CD14-positive monocyte (primary cell): Measurements from ENCODE around the gene PRODH2. TPM values are rescaled to one million over a fixed set of nuclear protein-coding genes. Genes with fewer than 3 reads are reported as not detected.
A peak's percentile ranks its signal among the peaks of the same experiment; 100 is the strongest.

Experiments
- DNase-seq, 3 donors: peaks; one replicate each; pipeline ENCODE4 v3.0.0-alpha.2; 2011 to 2022
- H2AFZ ChIP-seq: 2 replicates; pipeline ENCODE4 v1.6.0; 2012; ENCODE audit warnings: mild to moderate bottlenecking, low read depth, low read length, inconsistent platforms; ENCODE audit not compliant: insufficient read depth, poor library complexity, severe bottlenecking
- H3K27ac ChIP-seq, 2 donors: 1 replicate in 1 of 2; 2 replicates in 1 of 2; pipeline ENCODE4 v1.5.1; 2012 to 2013; ENCODE audit warnings: low read length in 2 of 2, control low read depth in 1 of 2, inconsistent platforms in 1 of 2, low read depth in 1 of 2, mild to moderate bottlenecking in 1 of 2
- H3K27me3 ChIP-seq, 2 donors: one replicate each; pipeline versions ENCODE4 v1.6.0 to v1.6.1; 2011 to 2013; ENCODE audit warnings: low read length in 2 of 2; ENCODE audit not compliant: control insufficient read depth in 2 of 2, insufficient read depth in 2 of 2
- H3K36me3 ChIP-seq, 2 donors: replicated peaks in 1 of 2; 1 replicate in 1 of 2; 2 replicates in 1 of 2; pipeline versions ENCODE4 v1.5.1 to v1.6.1; 2012 to 2013; ENCODE audit warnings: low read length in 2 of 2, control low read depth in 1 of 2, inconsistent platforms in 1 of 2, mild to moderate bottlenecking in 1 of 2; ENCODE audit not compliant: insufficient read depth in 2 of 2, control insufficient read depth in 1 of 2
- H3K4me1 ChIP-seq, 2 donors: 1 replicate in 1 of 2; 2 replicates in 1 of 2; pipeline versions ENCODE4 v1.5.1 to v1.6.1; 2012 to 2013; ENCODE audit warnings: low read length in 2 of 2, control low read depth in 1 of 2, inconsistent platforms in 1 of 2, mild to moderate bottlenecking in 1 of 2, moderate library complexity in 1 of 2; ENCODE audit not compliant: insufficient read depth in 2 of 2, control insufficient read depth in 1 of 2
- H3K4me2 ChIP-seq: replicated peaks from 2 replicates; pipeline ENCODE3; 2012; ENCODE audit warnings: low read length, moderate library complexity, mild to moderate bottlenecking; ENCODE audit not compliant: poor library complexity, severe bottlenecking; ENCODE audit errors: extremely low read depth
- H3K4me3 ChIP-seq, 3 experiments: fragments of 200-600 bp in 1 of 3; sonication (generic) in 1 of 3; replicated peaks in 1 of 3; 1 replicate in 2 of 3; 2 replicates in 1 of 3; pipeline ENCODE4 v1.5.1; 2011 to 2013; ENCODE audit warnings: low read length in 3 of 3, mild to moderate bottlenecking in 3 of 3, control low read depth in 2 of 3, low read depth in 2 of 3, inconsistent platforms in 1 of 3, moderate library complexity in 1 of 3
- H3K79me2 ChIP-seq: 2 replicates; pipeline ENCODE4 v1.6.0; 2012; ENCODE audit warnings: mild to moderate bottlenecking, control low read depth, inconsistent platforms, low read length, moderate library complexity; ENCODE audit not compliant: insufficient read depth
- H3K9ac ChIP-seq: 2 replicates; pipeline ENCODE4 v1.6.0; 2017; ENCODE audit warnings: low read length, mild to moderate bottlenecking; ENCODE audit not compliant: insufficient read depth, poor library complexity, severe bottlenecking
- H3K9me3 ChIP-seq, 2 donors: replicated peaks in 1 of 2; 1 replicate in 1 of 2; 2 replicates in 1 of 2; pipeline versions ENCODE4 v1.5.1 to v1.6.1; 2012 to 2013; ENCODE audit warnings: low read length in 2 of 2, control low read depth in 1 of 2; ENCODE audit not compliant: control insufficient read depth in 1 of 2, insufficient read depth in 1 of 2
- H4K20me1 ChIP-seq: 2 replicates; pipeline ENCODE4 v1.6.0; 2012; ENCODE audit warnings: mild to moderate bottlenecking, low read length, control low read depth, moderate library complexity; ENCODE audit not compliant: insufficient read depth
- H3K27ac Mint-ChIP-seq, 7 donors: one replicate each; pipeline ENCODE4 v1.8.0; 2020; ENCODE audit warnings: mild to moderate bottlenecking in 7 of 7, mixed read lengths in 7 of 7, moderate library complexity in 6 of 7, inconsistent platforms in 2 of 7
- H3K27me3 Mint-ChIP-seq, 3 donors: one replicate each; pipeline ENCODE4 v1.8.0; 2021 to 2022; ENCODE audit warnings: low read depth in 3 of 3, mild to moderate bottlenecking in 3 of 3, mixed read lengths in 3 of 3, moderate library complexity in 3 of 3, inconsistent platforms in 1 of 3
- H3K36me3 Mint-ChIP-seq, 2 donors: one replicate each; pipeline ENCODE4 v1.8.0; 2020; ENCODE audit warnings: mixed read lengths in 2 of 2, inconsistent platforms in 1 of 2, mild to moderate bottlenecking in 1 of 2
- H3K4me1 Mint-ChIP-seq: one replicate; pipeline ENCODE4 v1.8.0; 2020; ENCODE audit warnings: mild to moderate bottlenecking, mixed read lengths
- H3K4me3 Mint-ChIP-seq, 2 donors: one replicate each; pipeline ENCODE4 v1.8.0; 2020; ENCODE audit warnings: mild to moderate bottlenecking in 2 of 2, mixed read lengths in 2 of 2, moderate library complexity in 1 of 2
- H3K9me3 Mint-ChIP-seq, 7 donors: one replicate each; pipeline ENCODE4 v1.8.0; 2020 to 2022; ENCODE audit warnings: mixed read lengths in 7 of 7, mild to moderate bottlenecking in 6 of 7, moderate library complexity in 6 of 7, inconsistent platforms in 2 of 7
- CTCF ChIP-seq: fragments of 200-600 bp; IDR thresholded peaks from one replicate; pipeline ENCODE4 v1.8.0; 2022; ENCODE audit warnings: antibody characterized with exemption, mild to moderate bottlenecking
- WGBS: methylation state at CpG from one replicate; pipeline ENCODE4 v1.1.5; 2013; ENCODE audit warnings: missing lambda C conversion rate; ENCODE audit not compliant: insufficient coverage; 5-methylcytosine and 5-hydroxymethylcytosine counted together
- intact Hi-C, 2 donors: fragments of 100-400 bp; cut with micrococcal nuclease; formaldehyde crosslinking; loops; one replicate each; pipeline versions ENCODE4 v1.15.0 to v1.15.1; 2023
- polyA plus RNA-seq, 3 donors: library from polyadenylated mRNA; depleted of rRNA in 1 of 3; unstranded in 2 of 3; stranded (reverse) in 1 of 3; fragments of 300-500 nt in 2 of 3; fragments of >200 nt in 1 of 3; fragmentation: Illumina TruSeq in 2 of 3; gene quantifications; 1 replicate in 2 of 3; 2 replicates in 1 of 3; pipeline ENCODE4 v1.2.3, GENCODE V29; 2012 to 2021

The PRODH2 gene
- polyA plus RNA-seq, 3 donors, result not detected

GRCh38 chr19:35801828-35802227 lies 10.8 kb downstream of the PRODH2 start:
- Histone ChIP-seq H3K4me3 (no peak overlapping the region), H3K27me3 (peaks cover 0 to 16% of the 10 kb centered on the region in 2 donors), H2AFZ (no peak overlapping the region), H3K9ac (no peak overlapping the region), H3K36me3 (no peaks in the 10 kb centered on the region), H3K27ac (no peak overlapping the region), H3K9me3 (peaks cover 0 to 4% of the 10 kb centered on the region in 2 donors), H3K4me1 (peaks cover 7 to 9% of the 10 kb centered on the region in 2 donors), H3K79me2 (no peaks in the 10 kb centered on the region), H3K4me2 (no peak overlapping the region), H4K20me1 (no peaks in the 10 kb centered on the region)
- Mint-ChIP-seq H3K27me3 (peaks cover 18 to 33% (median 29%) of the 10 kb centered on the region in 3 donors), H3K4me3 (no peak overlapping the region), H3K36me3 (no peaks in the 10 kb centered on the region), H3K9me3 (peaks cover 0 to 17% (median 3%) of the 10 kb centered on the region in 7 donors), H3K27ac (no peak overlapping the region), H3K4me1 (peaks cover 18% of the 10 kb centered on the region)
- no peak for TF ChIP-seq CTCF
- DNase-seq, result no peak
- intact Hi-C loops, result no loop called here
- 100% methylated on average over 1 of the region's 3 CpGs for WGBS

- Histone ChIP-seq H3K4me3 (no peak overlapping the region), H3K9me3 (peaks cover 0 to 4% of the 10 kb centered on the region in 2 donors), H2AFZ (no peak overlapping the region), H3K27me3 (peaks cover 2 to 22% of the 10 kb centered on the region in 2 donors), H3K27ac (no peak overlapping the region), H3K36me3 (no peaks in the 10 kb centered on the region), H3K4me1 (no peaks in the 10 kb centered on the region), H3K79me2 (no peaks in the 10 kb centered on the region), H3K9ac (no peak overlapping the region), H3K4me2 (peak overlapping the region; percentile 19), H4K20me1 (no peaks in the 10 kb centered on the region)
- Mint-ChIP-seq H3K27me3 (peaks cover 32 to 50% (median 44%) of the 10 kb centered on the region in 3 donors), H3K9me3 (peaks cover 0 to 17% (median 3%) of the 10 kb centered on the region in 7 donors), H3K27ac (no peak overlapping the region), H3K4me1 (peaks cover 4% of the 10 kb centered on the region), H3K36me3 (no peaks in the 10 kb centered on the region), H3K4me3 (peak overlapping the region in 1 of 2 donors; percentile 73)
- peak in 1 of 3 donors; percentile 5 for DNase-seq
- 10% methylated on average over 15 of the region's 15 CpGs for WGBS
- intact Hi-C loops, result no loop called here
- TF ChIP-seq CTCF, result no peak
Observed at GRCh38 chr19:35797663-35798062, 15.0 kb downstream of the PRODH2 start.
